Keratinocyte (primary cell): ENCODE data around the gene MRPL43.

Experiments
- CTCF ChIP-seq, 3 experiments: IDR thresholded peaks in 1 of 3; conservative IDR thresholded peaks in 1 of 3; optimal IDR thresholded peaks in 1 of 3; 2 replicates in 2 of 3; 3 replicates in 1 of 3; pipeline versions ENCODE3 to v1.5.1; 2011; ENCODE audit warnings: low read length in 3 of 3, mild to moderate bottlenecking in 3 of 3, moderate library complexity in 2 of 3, control low read depth in 1 of 3, inconsistent platforms in 1 of 3; ENCODE audit not compliant: insufficient read depth in 2 of 3; ENCODE audit errors: extremely low read depth in 1 of 3
- EZH2 ChIP-seq: IDR thresholded peaks from one replicate; pipeline ENCODE4 v1.6.1; 2012; ENCODE audit warnings: inconsistent platforms, mild to moderate bottlenecking, low read length, moderate library complexity

- TF ChIP-seq EZH2 (no peak), CTCF (optimal IDR thresholded peaks at IDR 0.05 in 1 of 3, IDR thresholded peaks at IDR 0.05 in 1 of 3, conservative IDR thresholded peaks at IDR 0.05 in 1 of 3; ENCODE audit: extremely low read depth in 1 of 3, insufficient read depth in 2 of 3, low read length in 3 of 3) (no peak)
These were observed 38.4 kb downstream of the MRPL43 start for GRCh38 chr10:100948916-100949315.
